Stimulated activated CD4-positive, alpha-beta T cell treated with anti-CD3 and anti-CD28 coated beads, Interleukin-4, amount 100 ng/mL, for 4 hours (primary cell): ENCODE data around the gene SH3BP4.

Experiments used
- DNase-seq, 2 experiments: peaks; one replicate each; pipeline ENCODE4 v3.0.0-alpha.2; 2020

Gene SH3BP4

GRCh38 chr2:234983011-234983726 is 31.4 kb downstream of the SH3BP4 start:
- DNase-seq: no peak

GRCh38 chr2:234985608-234986245 is 33.9 kb downstream of the SH3BP4 start:
- no peak for DNase-seq

- no peak for DNase-seq
Observed at GRCh38 chr2:234986390-234986789, 34.6 kb downstream of the SH3BP4 start.

GRCh38 chr2:234986876-234987720 is 35.3 kb downstream of the SH3BP4 start:
- DNase-seq: no peak

GRCh38 chr2:234987754-234988153 is 35.9 kb downstream of the SH3BP4 start:
- no peak for DNase-seq

- no peak for DNase-seq
Observed at GRCh38 chr2:234988491-234988890, 36.7 kb downstream of the SH3BP4 start.

- no peak for DNase-seq
Observed at GRCh38 chr2:234989183-234989701, 37.4 kb downstream of the SH3BP4 start.

- DNase-seq: no peak
Observed at GRCh38 chr2:234990300-234990699, 38.5 kb downstream of the SH3BP4 start.

GRCh38 chr2:234991290-234991689 is 39.5 kb downstream of the SH3BP4 start:
- DNase-seq: no peak

GRCh38 chr2:234991793-234992192 is 40.0 kb downstream of the SH3BP4 start:
- DNase-seq: no peak

GRCh38 chr2:234992196-234992595 is 40.4 kb downstream of the SH3BP4 start:
- DNase-seq: no peak

GRCh38 chr2:234992624-234993349 is 41.0 kb downstream of the SH3BP4 start:
- DNase-seq: no peak

GRCh38 chr2:234993541-234993981 is 41.7 kb downstream of the SH3BP4 start:
- DNase-seq: no peak

- no peak for DNase-seq
Observed at GRCh38 chr2:234994438-234995321, 42.9 kb downstream of the SH3BP4 start.

- no peak for DNase-seq
Observed at GRCh38 chr2:234995332-234996068, 43.7 kb downstream of the SH3BP4 start.

GRCh38 chr2:234996069-234996940 is 44.5 kb downstream of the SH3BP4 start:
- DNase-seq: no peak

GRCh38 chr2:234996941-234997270 is 45.1 kb downstream of the SH3BP4 start:
- DNase-seq: no peak

- DNase-seq: no peak
Observed at GRCh38 chr2:234997389-234997788, 45.6 kb downstream of the SH3BP4 start.

- no peak for DNase-seq
Observed at GRCh38 chr2:234998404-234999211, 46.8 kb downstream of the SH3BP4 start.
